WTC11 (cell line): Measurements from ENCODE around the gene ENKUR. TPM values are rescaled to one million over a fixed set of nuclear protein-coding genes. Genes with fewer than 3 reads are reported as not detected.

Experiments used
- ATAC-seq: fragments of 200-7000 bp; cut with Tn5 transposase; 2 replicates; pipeline ENCODE4 v1.10.0; 2021; ENCODE audit warnings: mild to moderate bottlenecking, moderate library complexity
- CTCF ChIA-PET: fragments of 300-600 bp; sonication (Branson Sonifier 250); formaldehyde crosslinking; loops from one replicate; lab custom pipeline; 2021; ENCODE audit warnings: antibody characterized with exemption; lab: Charles Lee
- POLR2A ChIA-PET: fragments of 350-600 bp; sonication (Branson Sonifier 250); formaldehyde crosslinking; loops from one replicate; lab custom pipeline; 2021; ENCODE audit warnings: antibody characterized with exemption; lab: Charles Lee
- DNase-seq: peaks from one replicate; pipeline ENCODE4 v3.0.0; 2021; ENCODE audit warnings: low spot score
- H3K27ac Mint-ChIP-seq: 2 replicates; pipeline ENCODE4 v1.8.0; 2021; ENCODE audit warnings: mixed read lengths
- H3K27me3 Mint-ChIP-seq: 2 replicates; pipeline ENCODE4 v1.8.0; 2021; ENCODE audit warnings: low read depth, mild to moderate bottlenecking, moderate library complexity, mixed read lengths
- H3K36me3 Mint-ChIP-seq: 2 replicates; pipeline ENCODE4 v1.8.0; 2021; ENCODE audit warnings: mixed read lengths
- H3K4me1 Mint-ChIP-seq: 2 replicates; pipeline ENCODE4 v1.8.0; 2022; ENCODE audit warnings: mixed read lengths
- H3K4me3 Mint-ChIP-seq: 2 replicates; pipeline ENCODE4 v1.8.0; 2021; ENCODE audit warnings: mild to moderate bottlenecking, moderate library complexity, mixed read lengths
- H3K9me3 Mint-ChIP-seq: 2 replicates; pipeline ENCODE4 v1.8.0; 2021; ENCODE audit warnings: mixed read lengths
- CREB1 ChIP-seq: sonication (generic); formaldehyde crosslinking; IDR thresholded peaks from 2 replicates; pipeline ENCODE4 v1.8.0; 2023; ENCODE audit warnings: mild to moderate bottlenecking, missing genetic modification reagents
- JAZF1 ChIP-seq: fragments of 250-450 bp; sonication (Bioruptor Pico); IDR thresholded peaks from 2 replicates; pipeline ENCODE4 v1.9.0; 2021; ENCODE audit warnings: moderate library complexity, mild to moderate bottlenecking, inconsistent platforms
- MXD4 ChIP-seq: fragments of 250-450 bp; sonication (Bioruptor Pico); IDR thresholded peaks from 2 replicates; pipeline ENCODE4 v1.8.0; 2021; ENCODE audit warnings: mild to moderate bottlenecking, moderate library complexity, borderline replicate concordance
- NR1H2 ChIP-seq: sonication (generic); formaldehyde crosslinking; IDR thresholded peaks from 2 replicates; pipeline ENCODE4 v1.9.0; 2021; ENCODE audit warnings: mild to moderate bottlenecking, moderate library complexity, missing genetic modification reagents
- RELA ChIP-seq: sonication (generic); formaldehyde crosslinking; IDR thresholded peaks from 2 replicates; pipeline ENCODE4 v1.8.1; 2022; ENCODE audit warnings: missing genetic modification reagents, mild to moderate bottlenecking, borderline replicate concordance
- SOX15 ChIP-seq: fragments of 250-450 bp; sonication (Bioruptor Pico); IDR thresholded peaks from 2 replicates; pipeline ENCODE4 v1.9.0; 2021; ENCODE audit warnings: mild to moderate bottlenecking
- total RNA-seq: library from RNA; stranded (reverse); gene quantifications from 3 replicates; pipeline ENCODE4 v1.2.3, GENCODE V29; 2021
- TF ChIP-seq, protein P1 (sequence below): sonication (generic); formaldehyde crosslinking; IDR thresholded peaks from 2 replicates; pipeline ENCODE4 v1.8.0; 2023; ENCODE audit warnings: missing genetic modification reagents, mild to moderate bottlenecking, borderline replicate concordance
- TF ChIP-seq, protein P2 (sequence below): sonication (generic); formaldehyde crosslinking; IDR thresholded peaks from 2 replicates; pipeline ENCODE4 v1.8.1; 2022; ENCODE audit warnings: low read depth, missing genetic modification reagents, borderline replicate concordance
- TF ChIP-seq, protein P3 (sequence below): sonication (generic); formaldehyde crosslinking; IDR thresholded peaks from 2 replicates; pipeline ENCODE4 v1.8.0; 2022; ENCODE audit warnings: mild to moderate bottlenecking, missing genetic modification reagents
- TF ChIP-seq, protein P4 (sequence below): fragments of 250-450 bp; sonication (Bioruptor Pico); IDR thresholded peaks from 2 replicates; pipeline ENCODE4 v1.9.0; 2021; ENCODE audit warnings: moderate library complexity, mild to moderate bottlenecking, inconsistent platforms, borderline replicate concordance
- TF ChIP-seq, protein P5 (sequence below): sonication (generic); formaldehyde crosslinking; IDR thresholded peaks from 2 replicates; pipeline ENCODE4 v1.8.1; 2023; ENCODE audit warnings: mild to moderate bottlenecking, missing genetic modification reagents
- TF ChIP-seq, protein P6 (sequence below): sonication (generic); formaldehyde crosslinking; IDR thresholded peaks from 2 replicates; pipeline ENCODE4 v1.8.1; 2022; ENCODE audit warnings: low read depth, mild to moderate bottlenecking, moderate library complexity, missing genetic modification reagents, borderline replicate concordance
- TF ChIP-seq, protein P7 (sequence below): fragments of 250-450 bp; sonication (Bioruptor Pico); IDR thresholded peaks from 2 replicates; pipeline ENCODE4 v1.8.0; 2021; ENCODE audit warnings: mild to moderate bottlenecking
- TF ChIP-seq, protein P8 (sequence below): sonication (generic); formaldehyde crosslinking; IDR thresholded peaks from 2 replicates; pipeline ENCODE4 v1.8.1; 2023; ENCODE audit warnings: mild to moderate bottlenecking, missing genetic modification reagents, moderate library complexity
- TF ChIP-seq, protein P9 (sequence below): sonication (generic); formaldehyde crosslinking; conservative IDR thresholded peaks from 2 replicates; pipeline ENCODE4 v1.8.1; 2023; ENCODE audit warnings: mild to moderate bottlenecking, low read depth, missing genetic modification reagents, moderate library complexity
- TF ChIP-seq, protein P10 (sequence below): sonication (generic); formaldehyde crosslinking; IDR thresholded peaks from 2 replicates; pipeline ENCODE4 v1.8.1; 2023; ENCODE audit warnings: mild to moderate bottlenecking, missing genetic modification reagents, borderline replicate concordance

The ENKUR gene
- total RNA-seq, 1 experiment from 2014 or later: not detected

DNA sequence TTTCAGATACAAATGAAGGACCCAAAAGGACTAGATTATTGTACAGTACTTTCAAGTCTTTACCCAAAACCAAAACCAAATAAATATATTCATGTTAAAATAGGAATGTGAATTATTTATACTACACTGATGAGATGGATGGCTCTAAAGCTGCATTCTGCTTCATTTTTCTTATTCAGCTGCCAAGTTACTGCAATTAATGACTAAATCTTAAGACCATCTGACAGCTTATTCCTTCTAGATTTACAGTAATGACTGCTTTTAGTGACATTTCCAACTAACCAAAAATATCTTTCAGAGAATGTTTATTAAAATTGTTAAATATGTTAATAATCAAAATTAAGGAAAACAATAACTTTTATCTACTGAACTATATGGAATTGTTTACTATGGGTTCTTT is 20.9 kb downstream of the ENKUR start:
- Mint-ChIP-seq H3K27me3 (no peaks in the 10 kb centered on the region; the same call in 1 of the 2 replicates), H3K36me3 (no peaks in the 10 kb centered on the region), H3K4me1 (no peaks in the 10 kb centered on the region), H3K4me3 (no peak overlapping the region), H3K9me3 (peaks cover 5% of the 10 kb centered on the region), H3K27ac (no peak overlapping the region)
- ATAC-seq (no peak), DNase-seq (no peak)
- ChIA-PET CTCF (no interaction called here), POLR2A (no interaction called here)
- no peak for TF ChIP-seq MXD4
- TF ChIP-seq, protein P1, sequence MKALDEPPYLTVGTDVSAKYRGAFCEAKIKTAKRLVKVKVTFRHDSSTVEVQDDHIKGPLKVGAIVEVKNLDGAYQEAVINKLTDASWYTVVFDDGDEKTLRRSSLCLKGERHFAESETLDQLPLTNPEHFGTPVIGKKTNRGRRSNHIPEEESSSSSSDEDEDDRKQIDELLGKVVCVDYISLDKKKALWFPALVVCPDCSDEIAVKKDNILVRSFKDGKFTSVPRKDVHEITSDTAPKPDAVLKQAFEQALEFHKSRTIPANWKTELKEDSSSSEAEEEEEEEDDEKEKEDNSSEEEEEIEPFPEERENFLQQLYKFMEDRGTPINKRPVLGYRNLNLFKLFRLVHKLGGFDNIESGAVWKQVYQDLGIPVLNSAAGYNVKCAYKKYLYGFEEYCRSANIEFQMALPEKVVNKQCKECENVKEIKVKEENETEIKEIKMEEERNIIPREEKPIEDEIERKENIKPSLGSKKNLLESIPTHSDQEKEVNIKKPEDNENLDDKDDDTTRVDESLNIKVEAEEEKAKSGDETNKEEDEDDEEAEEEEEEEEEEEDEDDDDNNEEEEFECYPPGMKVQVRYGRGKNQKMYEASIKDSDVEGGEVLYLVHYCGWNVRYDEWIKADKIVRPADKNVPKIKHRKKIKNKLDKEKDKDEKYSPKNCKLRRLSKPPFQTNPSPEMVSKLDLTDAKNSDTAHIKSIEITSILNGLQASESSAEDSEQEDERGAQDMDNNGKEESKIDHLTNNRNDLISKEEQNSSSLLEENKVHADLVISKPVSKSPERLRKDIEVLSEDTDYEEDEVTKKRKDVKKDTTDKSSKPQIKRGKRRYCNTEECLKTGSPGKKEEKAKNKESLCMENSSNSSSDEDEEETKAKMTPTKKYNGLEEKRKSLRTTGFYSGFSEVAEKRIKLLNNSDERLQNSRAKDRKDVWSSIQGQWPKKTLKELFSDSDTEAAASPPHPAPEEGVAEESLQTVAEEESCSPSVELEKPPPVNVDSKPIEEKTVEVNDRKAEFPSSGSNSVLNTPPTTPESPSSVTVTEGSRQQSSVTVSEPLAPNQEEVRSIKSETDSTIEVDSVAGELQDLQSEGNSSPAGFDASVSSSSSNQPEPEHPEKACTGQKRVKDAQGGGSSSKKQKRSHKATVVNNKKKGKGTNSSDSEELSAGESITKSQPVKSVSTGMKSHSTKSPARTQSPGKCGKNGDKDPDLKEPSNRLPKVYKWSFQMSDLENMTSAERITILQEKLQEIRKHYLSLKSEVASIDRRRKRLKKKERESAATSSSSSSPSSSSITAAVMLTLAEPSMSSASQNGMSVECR (CRISPR knock-in tag): no peak
- no peak for TF ChIP-seq NR1H2
- TF ChIP-seq, protein P2, sequence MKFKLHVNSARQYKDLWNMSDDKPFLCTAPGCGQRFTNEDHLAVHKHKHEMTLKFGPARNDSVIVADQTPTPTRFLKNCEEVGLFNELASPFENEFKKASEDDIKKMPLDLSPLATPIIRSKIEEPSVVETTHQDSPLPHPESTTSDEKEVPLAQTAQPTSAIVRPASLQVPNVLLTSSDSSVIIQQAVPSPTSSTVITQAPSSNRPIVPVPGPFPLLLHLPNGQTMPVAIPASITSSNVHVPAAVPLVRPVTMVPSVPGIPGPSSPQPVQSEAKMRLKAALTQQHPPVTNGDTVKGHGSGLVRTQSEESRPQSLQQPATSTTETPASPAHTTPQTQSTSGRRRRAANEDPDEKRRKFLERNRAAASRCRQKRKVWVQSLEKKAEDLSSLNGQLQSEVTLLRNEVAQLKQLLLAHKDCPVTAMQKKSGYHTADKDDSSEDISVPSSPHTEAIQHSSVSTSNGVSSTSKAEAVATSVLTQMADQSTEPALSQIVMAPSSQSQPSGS: no peak
- TF ChIP-seq, protein P3, sequence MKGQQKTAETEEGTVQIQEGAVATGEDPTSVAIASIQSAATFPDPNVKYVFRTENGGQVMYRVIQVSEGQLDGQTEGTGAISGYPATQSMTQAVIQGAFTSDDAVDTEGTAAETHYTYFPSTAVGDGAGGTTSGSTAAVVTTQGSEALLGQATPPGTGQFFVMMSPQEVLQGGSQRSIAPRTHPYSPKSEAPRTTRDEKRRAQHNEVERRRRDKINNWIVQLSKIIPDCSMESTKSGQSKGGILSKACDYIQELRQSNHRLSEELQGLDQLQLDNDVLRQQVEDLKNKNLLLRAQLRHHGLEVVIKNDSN: no peak
- TF ChIP-seq, protein P4, sequence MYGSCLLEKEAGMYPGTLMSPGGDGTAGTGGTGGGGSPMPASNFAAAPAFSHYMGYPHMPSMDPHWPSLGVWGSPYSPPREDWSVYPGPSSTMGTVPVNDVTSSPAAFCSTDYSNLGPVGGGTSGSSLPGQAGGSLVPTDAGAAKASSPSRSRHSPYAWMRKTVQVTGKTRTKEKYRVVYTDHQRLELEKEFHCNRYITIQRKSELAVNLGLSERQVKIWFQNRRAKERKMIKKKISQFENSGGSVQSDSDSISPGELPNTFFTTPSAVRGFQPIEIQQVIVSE (CRISPR knock-in tag): no peak
- TF ChIP-seq, protein P5, sequence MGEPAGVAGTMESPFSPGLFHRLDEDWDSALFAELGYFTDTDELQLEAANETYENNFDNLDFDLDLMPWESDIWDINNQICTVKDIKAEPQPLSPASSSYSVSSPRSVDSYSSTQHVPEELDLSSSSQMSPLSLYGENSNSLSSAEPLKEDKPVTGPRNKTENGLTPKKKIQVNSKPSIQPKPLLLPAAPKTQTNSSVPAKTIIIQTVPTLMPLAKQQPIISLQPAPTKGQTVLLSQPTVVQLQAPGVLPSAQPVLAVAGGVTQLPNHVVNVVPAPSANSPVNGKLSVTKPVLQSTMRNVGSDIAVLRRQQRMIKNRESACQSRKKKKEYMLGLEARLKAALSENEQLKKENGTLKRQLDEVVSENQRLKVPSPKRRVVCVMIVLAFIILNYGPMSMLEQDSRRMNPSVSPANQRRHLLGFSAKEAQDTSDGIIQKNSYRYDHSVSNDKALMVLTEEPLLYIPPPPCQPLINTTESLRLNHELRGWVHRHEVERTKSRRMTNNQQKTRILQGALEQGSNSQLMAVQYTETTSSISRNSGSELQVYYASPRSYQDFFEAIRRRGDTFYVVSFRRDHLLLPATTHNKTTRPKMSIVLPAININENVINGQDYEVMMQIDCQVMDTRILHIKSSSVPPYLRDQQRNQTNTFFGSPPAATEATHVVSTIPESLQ: no peak
- TF ChIP-seq, protein P6, sequence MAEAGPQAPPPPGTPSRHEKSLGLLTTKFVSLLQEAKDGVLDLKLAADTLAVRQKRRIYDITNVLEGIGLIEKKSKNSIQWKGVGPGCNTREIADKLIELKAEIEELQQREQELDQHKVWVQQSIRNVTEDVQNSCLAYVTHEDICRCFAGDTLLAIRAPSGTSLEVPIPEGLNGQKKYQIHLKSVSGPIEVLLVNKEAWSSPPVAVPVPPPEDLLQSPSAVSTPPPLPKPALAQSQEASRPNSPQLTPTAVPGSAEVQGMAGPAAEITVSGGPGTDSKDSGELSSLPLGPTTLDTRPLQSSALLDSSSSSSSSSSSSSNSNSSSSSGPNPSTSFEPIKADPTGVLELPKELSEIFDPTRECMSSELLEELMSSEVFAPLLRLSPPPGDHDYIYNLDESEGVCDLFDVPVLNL (CRISPR knock-in tag): no peak
- TF ChIP-seq, protein P7, sequence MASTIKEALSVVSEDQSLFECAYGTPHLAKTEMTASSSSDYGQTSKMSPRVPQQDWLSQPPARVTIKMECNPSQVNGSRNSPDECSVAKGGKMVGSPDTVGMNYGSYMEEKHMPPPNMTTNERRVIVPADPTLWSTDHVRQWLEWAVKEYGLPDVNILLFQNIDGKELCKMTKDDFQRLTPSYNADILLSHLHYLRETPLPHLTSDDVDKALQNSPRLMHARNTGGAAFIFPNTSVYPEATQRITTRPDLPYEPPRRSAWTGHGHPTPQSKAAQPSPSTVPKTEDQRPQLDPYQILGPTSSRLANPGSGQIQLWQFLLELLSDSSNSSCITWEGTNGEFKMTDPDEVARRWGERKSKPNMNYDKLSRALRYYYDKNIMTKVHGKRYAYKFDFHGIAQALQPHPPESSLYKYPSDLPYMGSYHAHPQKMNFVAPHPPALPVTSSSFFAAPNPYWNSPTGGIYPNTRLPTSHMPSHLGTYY: no peak
- TF ChIP-seq, protein P8, sequence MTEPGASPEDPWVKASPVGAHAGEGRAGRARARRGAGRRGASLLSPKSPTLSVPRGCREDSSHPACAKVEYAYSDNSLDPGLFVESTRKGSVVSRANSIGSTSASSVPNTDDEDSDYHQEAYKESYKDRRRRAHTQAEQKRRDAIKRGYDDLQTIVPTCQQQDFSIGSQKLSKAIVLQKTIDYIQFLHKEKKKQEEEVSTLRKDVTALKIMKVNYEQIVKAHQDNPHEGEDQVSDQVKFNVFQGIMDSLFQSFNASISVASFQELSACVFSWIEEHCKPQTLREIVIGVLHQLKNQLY (CRISPR knock-in tag): no peak
- TF ChIP-seq, protein P9, sequence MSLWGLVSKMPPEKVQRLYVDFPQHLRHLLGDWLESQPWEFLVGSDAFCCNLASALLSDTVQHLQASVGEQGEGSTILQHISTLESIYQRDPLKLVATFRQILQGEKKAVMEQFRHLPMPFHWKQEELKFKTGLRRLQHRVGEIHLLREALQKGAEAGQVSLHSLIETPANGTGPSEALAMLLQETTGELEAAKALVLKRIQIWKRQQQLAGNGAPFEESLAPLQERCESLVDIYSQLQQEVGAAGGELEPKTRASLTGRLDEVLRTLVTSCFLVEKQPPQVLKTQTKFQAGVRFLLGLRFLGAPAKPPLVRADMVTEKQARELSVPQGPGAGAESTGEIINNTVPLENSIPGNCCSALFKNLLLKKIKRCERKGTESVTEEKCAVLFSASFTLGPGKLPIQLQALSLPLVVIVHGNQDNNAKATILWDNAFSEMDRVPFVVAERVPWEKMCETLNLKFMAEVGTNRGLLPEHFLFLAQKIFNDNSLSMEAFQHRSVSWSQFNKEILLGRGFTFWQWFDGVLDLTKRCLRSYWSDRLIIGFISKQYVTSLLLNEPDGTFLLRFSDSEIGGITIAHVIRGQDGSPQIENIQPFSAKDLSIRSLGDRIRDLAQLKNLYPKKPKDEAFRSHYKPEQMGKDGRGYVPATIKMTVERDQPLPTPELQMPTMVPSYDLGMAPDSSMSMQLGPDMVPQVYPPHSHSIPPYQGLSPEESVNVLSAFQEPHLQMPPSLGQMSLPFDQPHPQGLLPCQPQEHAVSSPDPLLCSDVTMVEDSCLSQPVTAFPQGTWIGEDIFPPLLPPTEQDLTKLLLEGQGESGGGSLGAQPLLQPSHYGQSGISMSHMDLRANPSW (CRISPR knock-in tag): no peak
- TF ChIP-seq JAZF1 (CRISPR knock-in tag): no peak
- no peak for TF ChIP-seq RELA (CRISPR knock-in tag)
- TF ChIP-seq, protein P10, sequence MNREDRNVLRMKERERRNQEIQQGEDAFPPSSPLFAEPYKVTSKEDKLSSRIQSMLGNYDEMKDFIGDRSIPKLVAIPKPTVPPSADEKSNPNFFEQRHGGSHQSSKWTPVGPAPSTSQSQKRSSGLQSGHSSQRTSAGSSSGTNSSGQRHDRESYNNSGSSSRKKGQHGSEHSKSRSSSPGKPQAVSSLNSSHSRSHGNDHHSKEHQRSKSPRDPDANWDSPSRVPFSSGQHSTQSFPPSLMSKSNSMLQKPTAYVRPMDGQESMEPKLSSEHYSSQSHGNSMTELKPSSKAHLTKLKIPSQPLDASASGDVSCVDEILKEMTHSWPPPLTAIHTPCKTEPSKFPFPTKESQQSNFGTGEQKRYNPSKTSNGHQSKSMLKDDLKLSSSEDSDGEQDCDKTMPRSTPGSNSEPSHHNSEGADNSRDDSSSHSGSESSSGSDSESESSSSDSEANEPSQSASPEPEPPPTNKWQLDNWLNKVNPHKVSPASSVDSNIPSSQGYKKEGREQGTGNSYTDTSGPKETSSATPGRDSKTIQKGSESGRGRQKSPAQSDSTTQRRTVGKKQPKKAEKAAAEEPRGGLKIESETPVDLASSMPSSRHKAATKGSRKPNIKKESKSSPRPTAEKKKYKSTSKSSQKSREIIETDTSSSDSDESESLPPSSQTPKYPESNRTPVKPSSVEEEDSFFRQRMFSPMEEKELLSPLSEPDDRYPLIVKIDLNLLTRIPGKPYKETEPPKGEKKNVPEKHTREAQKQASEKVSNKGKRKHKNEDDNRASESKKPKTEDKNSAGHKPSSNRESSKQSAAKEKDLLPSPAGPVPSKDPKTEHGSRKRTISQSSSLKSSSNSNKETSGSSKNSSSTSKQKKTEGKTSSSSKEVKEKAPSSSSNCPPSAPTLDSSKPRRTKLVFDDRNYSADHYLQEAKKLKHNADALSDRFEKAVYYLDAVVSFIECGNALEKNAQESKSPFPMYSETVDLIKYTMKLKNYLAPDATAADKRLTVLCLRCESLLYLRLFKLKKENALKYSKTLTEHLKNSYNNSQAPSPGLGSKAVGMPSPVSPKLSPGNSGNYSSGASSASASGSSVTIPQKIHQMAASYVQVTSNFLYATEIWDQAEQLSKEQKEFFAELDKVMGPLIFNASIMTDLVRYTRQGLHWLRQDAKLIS (CRISPR knock-in tag): no peak
- no peak for TF ChIP-seq SOX15 (CRISPR knock-in tag)
- TF ChIP-seq CREB1: no peak
